Omental fat pad (tissue), 4 donors: ENCODE results near the gene TMEM171. TPM values are rescaled to one million over a fixed set of nuclear protein-coding genes. Genes with fewer than 3 reads are reported as not detected.

Experiments used
- ATAC-seq: fragments of 150-250 bp; one replicate; pipeline ENCODE4 v1.9.1; 2016; ENCODE audit warnings: mild to moderate bottlenecking, moderate library complexity; ENCODE audit not compliant: low FRiP score
- DNase-seq: peaks from one replicate; pipeline ENCODE4 v3.0.0-alpha.2; 2019; ENCODE audit warnings: low spot score
- CTCF ChIP-seq, 3 donors: fragments of 450-650 bp; IDR thresholded peaks; one replicate each; pipeline ENCODE4 v1.5.1; 2016 to 2017; ENCODE audit warnings: antibody characterized with exemption in 3 of 3, mild to moderate bottlenecking in 3 of 3, moderate library complexity in 2 of 3
- total RNA-seq, 4 donors: library from RNA; depleted of rRNA; stranded (reverse); fragments of >200 nt; gene quantifications; one replicate each; pipeline ENCODE4 v1.1.0, GENCODE V29; 2016

TMEM171 gene
- total RNA-seq, 4 donors from 2014 or later, result not detected

GRCh38 chr5:73111536-73111935, 8.8 kb upstream of the TMEM171 start:
- DNase-seq (no peak), ATAC-seq (no peak)
- no peak for TF ChIP-seq CTCF (IDR thresholded peaks at IDR 0.05)

- TF ChIP-seq CTCF (IDR thresholded peaks at IDR 0.05), result no peak
- DNase-seq (no peak), ATAC-seq (no peak)
These were observed 8.0 kb upstream of the TMEM171 start for GRCh38 chr5:73112359-73112758.

- DNase-seq, result no peak
- no peak for TF ChIP-seq CTCF (IDR thresholded peaks at IDR 0.05)
- ATAC-seq, result no peak
These were observed 6.2 kb upstream of the TMEM171 start for GRCh38 chr5:73114044-73114688.

- no peak for DNase-seq
- TF ChIP-seq CTCF (IDR thresholded peaks at IDR 0.05), result no peak
- ATAC-seq, result no peak
These were observed 4.8 kb upstream of the TMEM171 start for GRCh38 chr5:73115399-73116051.

GRCh38 chr5:73116506-73116905, 3.9 kb upstream of the TMEM171 start:
- TF ChIP-seq CTCF (IDR thresholded peaks at IDR 0.05), result no peak
- ATAC-seq, result no peak
- DNase-seq, result no peak

- no peak for TF ChIP-seq CTCF (IDR thresholded peaks at IDR 0.05)
- ATAC-seq (no peak), DNase-seq (no peak)
These were observed 3.2 kb upstream of the TMEM171 start for GRCh38 chr5:73117088-73117740.
